ENCODE data around the gene CAVIN2.

DNA sequence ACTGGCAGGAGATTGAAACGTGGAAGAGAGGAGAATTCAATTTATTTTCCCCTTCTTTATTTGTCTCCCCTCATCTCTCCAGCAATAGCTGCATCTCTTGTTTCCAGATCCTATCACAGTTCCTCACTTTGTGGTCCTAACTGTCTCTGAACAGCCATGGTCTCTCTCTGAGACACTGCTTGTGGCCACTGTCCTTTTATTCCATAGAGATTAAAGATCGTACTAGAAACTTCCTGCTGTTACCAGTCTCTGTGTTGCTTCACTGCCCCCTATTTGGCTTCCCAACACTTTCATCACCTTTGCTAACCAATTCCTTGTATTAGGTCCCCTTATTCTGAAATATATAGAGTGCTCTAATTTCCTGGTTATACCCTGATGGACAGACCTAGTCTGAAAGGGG, 48.9 kb upstream of the CAVIN2 start:
- TF ChIP-seq, protein P1, sequence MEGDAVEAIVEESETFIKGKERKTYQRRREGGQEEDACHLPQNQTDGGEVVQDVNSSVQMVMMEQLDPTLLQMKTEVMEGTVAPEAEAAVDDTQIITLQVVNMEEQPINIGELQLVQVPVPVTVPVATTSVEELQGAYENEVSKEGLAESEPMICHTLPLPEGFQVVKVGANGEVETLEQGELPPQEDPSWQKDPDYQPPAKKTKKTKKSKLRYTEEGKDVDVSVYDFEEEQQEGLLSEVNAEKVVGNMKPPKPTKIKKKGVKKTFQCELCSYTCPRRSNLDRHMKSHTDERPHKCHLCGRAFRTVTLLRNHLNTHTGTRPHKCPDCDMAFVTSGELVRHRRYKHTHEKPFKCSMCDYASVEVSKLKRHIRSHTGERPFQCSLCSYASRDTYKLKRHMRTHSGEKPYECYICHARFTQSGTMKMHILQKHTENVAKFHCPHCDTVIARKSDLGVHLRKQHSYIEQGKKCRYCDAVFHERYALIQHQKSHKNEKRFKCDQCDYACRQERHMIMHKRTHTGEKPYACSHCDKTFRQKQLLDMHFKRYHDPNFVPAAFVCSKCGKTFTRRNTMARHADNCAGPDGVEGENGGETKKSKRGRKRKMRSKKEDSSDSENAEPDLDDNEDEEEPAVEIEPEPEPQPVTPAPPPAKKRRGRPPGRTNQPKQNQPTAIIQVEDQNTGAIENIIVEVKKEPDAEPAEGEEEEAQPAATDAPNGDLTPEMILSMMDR (IDR thresholded peaks at IDR 0.05) = no peak
- no peak for TF ChIP-seq POLR2A (IDR thresholded peaks at IDR 0.05)
- no peak for TF ChIP-seq POLR2AphosphoS5 (IDR thresholded peaks at IDR 0.05)
- TF ChIP-seq EP300 (IDR thresholded peaks at IDR 0.05) = no peak
